NCI-H2196 (cell line): ENCODE measurements around the gene PARL.
"Not testable (repeated sequence)": the region's sequence is repeated elsewhere in the genome, so short reads cannot be mapped to it uniquely, and the experiment has no call there.

ENCODE experiments used
- DNase-seq: peaks from one replicate; lab custom pipeline; 2025; ENCODE audit not compliant: unreplicated experiment; lab: John Stamatoyannopoulos, UW

PARL gene

GRCh38 chr3:183904833-183905780, 20.4 kb upstream of the PARL start:
- DNase-seq, result no peak

GRCh38 chr3:183898028-183898431, 13.3 kb upstream of the PARL start:
- no peak for DNase-seq

- no peak for DNase-seq
Measured at GRCh38 chr3:183897606-183898005, 12.9 kb upstream of the PARL start.

- no peak for DNase-seq
Measured at GRCh38 chr3:183896610-183897009, 11.9 kb upstream of the PARL start.

- DNase-seq, result no peak
Measured at GRCh38 chr3:183896184-183896583, 11.5 kb upstream of the PARL start.

- DNase-seq, result no peak
Measured at GRCh38 chr3:183895774-183896173, 11.1 kb upstream of the PARL start.

- DNase-seq, result peak; percentile 51
Measured at GRCh38 chr3:183895296-183895695, 10.6 kb upstream of the PARL start.

- DNase-seq, result no peak
Measured at GRCh38 chr3:183892610-183893214, 8.0 kb upstream of the PARL start.

- no peak for DNase-seq
Measured at GRCh38 chr3:183885766-183886165, 1.1 kb upstream of the PARL start.

GRCh38 chr3:183884097-183884426, 618 bp downstream of the PARL start:
- no peak for DNase-seq

- DNase-seq, result no peak
Measured at GRCh38 chr3:183883291-183884096, 1.2 kb downstream of the PARL start.

GRCh38 chr3:183880121-183880520, 4.6 kb downstream of the PARL start:
- DNase-seq, result no peak

GRCh38 chr3:183879243-183879642, 5.4 kb downstream of the PARL start:
- no peak for DNase-seq

GRCh38 chr3:183878071-183878470, 6.6 kb downstream of the PARL start:
- DNase-seq, result no peak

- not testable (repeated sequence) for DNase-seq
Measured at GRCh38 chr3:183877227-183877626, 7.5 kb downstream of the PARL start.

- DNase-seq, result no peak
Measured at GRCh38 chr3:183875411-183875810, 9.3 kb downstream of the PARL start.

- no peak for DNase-seq
Measured at GRCh38 chr3:183873914-183874313, 10.8 kb downstream of the PARL start.

- no peak for DNase-seq
Measured at GRCh38 chr3:183871541-183871940, 13.1 kb downstream of the PARL start.

GRCh38 chr3:183870563-183870962, 14.1 kb downstream of the PARL start:
- DNase-seq, result no peak

GRCh38 chr3:183868796-183869195, 15.9 kb downstream of the PARL start:
- DNase-seq, result no peak

GRCh38 chr3:183862610-183863009, 22.1 kb downstream of the PARL start:
- no peak for DNase-seq

GRCh38 chr3:183857863-183858262, 26.8 kb downstream of the PARL start:
- no peak for DNase-seq
